WERI-Rb-1 (cell line): ENCODE measurements around the gene CMTM8.
"Not testable (repeated sequence)": the region's sequence is repeated elsewhere in the genome, so short reads cannot be mapped to it uniquely, and the experiment has no call there.

Experiments used
- DNase-seq: peaks from one replicate; pipeline ENCODE4 v3.0.0-alpha.2; 2020
- H3K27ac ChIP-seq: fragments of 250-450 bp; sonication (Bioruptor Pico); 2 replicates; pipeline ENCODE4 v1.5.1; 2020; ENCODE audit warnings: mild to moderate bottlenecking, moderate library complexity
- H3K27me3 ChIP-seq: fragments of 250-450 bp; sonication (Bioruptor Pico); 2 replicates; pipeline ENCODE4 v1.5.1; 2021; ENCODE audit warnings: mild to moderate bottlenecking, low read depth, moderate library complexity; ENCODE audit not compliant: insufficient read depth, severe bottlenecking
- H3K36me3 ChIP-seq: fragments of 250-450 bp; sonication (Bioruptor Pico); 2 replicates; pipeline ENCODE4 v1.5.1; 2020; ENCODE audit warnings: mild to moderate bottlenecking, moderate library complexity
- H3K4me3 ChIP-seq: 2 replicates; pipeline ENCODE4 v1.5.1; 2011; ENCODE audit warnings: low read depth, mild to moderate bottlenecking, control low read depth, low read length
- H3K9me3 ChIP-seq: fragments of 250-450 bp; sonication (Bioruptor Pico); 2 replicates; pipeline ENCODE4 v1.5.1; 2021; ENCODE audit warnings: mild to moderate bottlenecking, moderate library complexity; ENCODE audit not compliant: severe bottlenecking
- CTCF ChIP-seq: IDR thresholded peaks from 2 replicates; pipeline ENCODE4 v1.5.1; 2011; ENCODE audit warnings: low read depth, mild to moderate bottlenecking, control low read depth, inconsistent platforms, low read length

CMTM8 gene

GRCh38 chr3:32238453-32239306 lies at the start of gene CMTM8:
CMTM8 (plus strand) TSS chr3:32238680; CDS start chr3:32238973, 293 bp downstream.
- peak; percentile 71 for DNase-seq
- TF ChIP-seq CTCF = no peak
- peak within 1 kb of the TSS; percentile 69 for H3K4me3 ChIP-seq
- no peaks in the 10 kb centered on the region for H3K36me3 ChIP-seq
- no peaks in the 10 kb centered on the region for H3K27me3 ChIP-seq
- no peaks in the 10 kb centered on the region for H3K9me3 ChIP-seq
- H3K27ac ChIP-seq = no peak within 1 kb of the TSS

- no peak for DNase-seq
- Histone ChIP-seq H3K36me3 (no peaks in the 10 kb centered on the region), H3K27ac (no peak overlapping the region), H3K4me3 (no peak overlapping the region), H3K27me3 (no peaks in the 10 kb centered on the region), H3K9me3 (no peaks in the 10 kb centered on the region)
- TF ChIP-seq CTCF = no peak
Measured at GRCh38 chr3:32189693-32190092, 48.8 kb upstream of the CMTM8 start.

GRCh38 chr3:32190556-32190955 lies 47.9 kb upstream of the CMTM8 start:
- not testable (repeated sequence) for H3K9me3 ChIP-seq, H3K4me3 ChIP-seq, H3K27me3 ChIP-seq, H3K36me3 ChIP-seq, H3K27ac ChIP-seq, DNase-seq

GRCh38 chr3:32193101-32193500 lies 45.4 kb upstream of the CMTM8 start:
- Histone ChIP-seq H3K36me3 (no peaks in the 10 kb centered on the region), H3K4me3 (no peak overlapping the region), H3K27ac (no peak overlapping the region), H3K9me3 (no peaks in the 10 kb centered on the region), H3K27me3 (no peaks in the 10 kb centered on the region)
- DNase-seq = no peak
- no peak for TF ChIP-seq CTCF

GRCh38 chr3:32194653-32195052 lies 43.8 kb upstream of the CMTM8 start:
- no peak overlapping the region for H3K27ac ChIP-seq

More at GRCh38 chr3:32194653-32195052, 43.8 kb upstream of the CMTM8 start:
- Histone ChIP-seq H3K9me3 (no peaks in the 10 kb centered on the region), H3K27me3 (no peaks in the 10 kb centered on the region), H3K36me3 (no peaks in the 10 kb centered on the region), H3K4me3 (no peak overlapping the region)
- no peak for TF ChIP-seq CTCF
- DNase-seq = no peak
